22Rv1 (cell line): ENCODE measurements around the gene VSIR.

ENCODE experiments used
- H3K27ac ChIP-seq: fragments of 450-650 bp; 2 replicates; pipeline ENCODE4 v1.5.1; 2017
- ZFX ChIP-seq: fragments of 450-650 bp; IDR thresholded peaks from 2 replicates; pipeline ENCODE4 v1.6.1; 2017; ENCODE audit warnings: antibody characterized with exemption, borderline replicate concordance
- TF ChIP-seq, protein P1 (sequence below): fragments of 450-650 bp; IDR thresholded peaks from 2 replicates; pipeline ENCODE4 v1.5.1; 2017; ENCODE audit warnings: mild to moderate bottlenecking

Gene VSIR

GRCh38 chr10:71767420-71768035, 5.8 kb downstream of the VSIR start:
- TF ChIP-seq ZFX = no peak
- TF ChIP-seq, protein P1, sequence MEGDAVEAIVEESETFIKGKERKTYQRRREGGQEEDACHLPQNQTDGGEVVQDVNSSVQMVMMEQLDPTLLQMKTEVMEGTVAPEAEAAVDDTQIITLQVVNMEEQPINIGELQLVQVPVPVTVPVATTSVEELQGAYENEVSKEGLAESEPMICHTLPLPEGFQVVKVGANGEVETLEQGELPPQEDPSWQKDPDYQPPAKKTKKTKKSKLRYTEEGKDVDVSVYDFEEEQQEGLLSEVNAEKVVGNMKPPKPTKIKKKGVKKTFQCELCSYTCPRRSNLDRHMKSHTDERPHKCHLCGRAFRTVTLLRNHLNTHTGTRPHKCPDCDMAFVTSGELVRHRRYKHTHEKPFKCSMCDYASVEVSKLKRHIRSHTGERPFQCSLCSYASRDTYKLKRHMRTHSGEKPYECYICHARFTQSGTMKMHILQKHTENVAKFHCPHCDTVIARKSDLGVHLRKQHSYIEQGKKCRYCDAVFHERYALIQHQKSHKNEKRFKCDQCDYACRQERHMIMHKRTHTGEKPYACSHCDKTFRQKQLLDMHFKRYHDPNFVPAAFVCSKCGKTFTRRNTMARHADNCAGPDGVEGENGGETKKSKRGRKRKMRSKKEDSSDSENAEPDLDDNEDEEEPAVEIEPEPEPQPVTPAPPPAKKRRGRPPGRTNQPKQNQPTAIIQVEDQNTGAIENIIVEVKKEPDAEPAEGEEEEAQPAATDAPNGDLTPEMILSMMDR = no peak
- H3K27ac ChIP-seq = no peak overlapping the region

DNA sequence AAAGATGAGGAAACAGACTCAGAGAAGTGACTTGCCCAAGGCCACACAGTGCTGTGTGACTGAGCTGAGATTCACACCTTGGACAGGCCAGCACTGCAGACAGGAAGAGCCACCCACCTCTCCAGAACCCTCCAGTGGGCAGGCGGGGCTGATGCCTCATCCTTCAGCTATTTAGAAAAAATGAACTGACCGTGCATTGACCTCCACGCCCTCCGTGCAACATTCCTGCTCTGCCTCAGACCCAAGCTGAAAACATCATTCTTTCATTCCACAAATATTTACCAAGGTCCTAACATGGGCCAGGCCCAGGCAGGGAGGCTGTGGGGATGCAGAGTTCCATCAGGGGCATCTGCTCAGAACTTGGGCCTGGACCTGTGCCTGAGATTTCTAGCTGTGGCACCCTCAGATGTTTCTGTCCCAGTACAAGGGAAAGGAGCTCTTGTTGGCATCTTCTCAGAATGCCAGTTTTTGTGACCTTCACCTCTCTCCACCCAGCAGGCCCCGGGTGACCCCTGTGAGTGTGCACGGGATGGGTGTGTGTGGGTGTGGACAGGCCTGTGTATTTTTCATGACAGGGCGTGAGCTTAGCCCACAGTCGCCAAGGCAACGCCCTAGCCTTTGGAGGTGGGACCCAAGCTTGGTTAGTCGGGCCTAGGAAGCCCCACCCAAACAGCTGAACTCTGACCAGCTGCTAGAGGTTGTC, 6.5 kb downstream of the VSIR start:
- H3K27ac ChIP-seq = no peak overlapping the region
- no peak for TF ChIP-seq ZFX
- TF ChIP-seq, protein P1 = no peak

DNA sequence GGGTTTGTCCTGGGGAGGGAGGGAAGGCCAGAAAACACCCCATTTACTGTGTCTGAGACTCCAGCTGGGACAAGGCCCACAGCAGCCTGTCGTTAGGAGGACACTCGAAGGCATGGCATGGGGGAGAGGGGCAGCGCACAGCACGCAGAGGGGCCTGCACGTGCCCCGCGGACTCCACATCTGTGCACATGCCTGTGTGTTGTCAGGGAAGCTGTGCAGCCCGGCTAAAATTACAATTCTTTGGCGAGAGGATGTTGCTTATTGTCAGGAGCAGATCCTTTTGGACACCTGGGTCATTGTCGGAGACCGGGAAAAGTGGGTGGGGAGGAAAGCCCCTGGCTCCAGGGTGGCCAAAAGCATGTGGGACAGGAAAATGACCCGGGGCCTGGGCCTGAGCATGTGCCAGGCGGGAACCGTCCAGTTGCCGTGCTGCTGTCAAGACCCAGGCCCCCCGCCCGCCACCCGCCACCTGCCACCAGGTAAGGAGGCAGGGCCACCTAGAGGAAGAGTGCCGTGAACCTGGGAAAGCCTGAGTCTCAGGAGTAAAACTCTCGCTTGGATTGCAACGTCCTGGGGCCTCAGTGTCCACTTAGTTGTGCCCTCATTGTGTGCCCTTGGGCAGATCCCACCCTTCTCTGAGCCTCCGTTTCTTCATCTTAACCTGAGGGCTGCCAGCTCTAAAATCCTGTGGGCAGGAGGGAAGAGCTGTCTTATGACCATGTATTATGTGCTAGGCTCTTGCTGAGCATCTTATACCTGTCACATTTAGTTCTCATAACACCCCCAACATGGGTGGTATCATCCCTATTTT, 7.2 kb downstream of the VSIR start:
- no peak overlapping the region for H3K27ac ChIP-seq
- TF ChIP-seq, protein P1 = no peak
- no peak for TF ChIP-seq ZFX

DNA sequence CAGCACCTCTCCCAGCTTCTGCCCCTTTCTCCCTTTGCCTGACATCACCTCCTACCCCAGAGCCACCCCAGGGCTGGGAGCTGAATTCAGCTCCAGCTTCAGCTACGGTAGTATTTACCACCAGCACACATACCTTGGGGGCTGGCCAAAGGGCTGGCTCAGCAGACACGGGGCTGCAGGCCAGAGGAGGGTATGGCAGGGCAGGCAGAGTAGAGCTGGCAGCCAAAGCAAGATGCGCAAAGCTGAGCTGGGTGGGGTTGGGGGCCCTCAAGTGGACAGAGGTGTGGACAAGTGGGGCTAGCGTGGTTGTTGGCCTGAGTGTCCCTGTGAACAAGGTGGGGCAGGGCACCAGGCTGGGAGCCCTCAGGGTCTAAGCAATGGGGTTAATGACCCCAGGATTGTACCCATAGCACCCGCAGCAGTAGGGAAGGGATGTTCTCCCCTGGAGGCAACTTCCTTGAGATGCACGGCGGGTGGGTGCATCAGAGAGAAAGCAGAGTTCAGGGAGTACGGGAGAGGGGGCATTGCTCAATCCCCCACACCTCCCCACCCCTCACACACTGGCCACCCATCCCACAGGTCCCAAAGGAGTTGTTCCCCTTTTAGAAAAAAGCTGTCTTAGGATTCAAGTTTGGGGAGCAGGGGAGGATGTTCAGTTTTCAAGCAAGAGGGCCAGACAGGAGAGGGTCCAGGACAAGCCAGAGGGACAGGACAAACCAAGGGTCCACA, 8.0 kb downstream of the VSIR start:
- no peak overlapping the region for H3K27ac ChIP-seq
- no peak for TF ChIP-seq ZFX
- TF ChIP-seq, protein P1 = no peak

- TF ChIP-seq, protein P1 = no peak
- no peak for TF ChIP-seq ZFX
- H3K27ac ChIP-seq = no peak overlapping the region
Measured at GRCh38 chr10:71763352-71764127, 9.8 kb downstream of the VSIR start.

DNA sequence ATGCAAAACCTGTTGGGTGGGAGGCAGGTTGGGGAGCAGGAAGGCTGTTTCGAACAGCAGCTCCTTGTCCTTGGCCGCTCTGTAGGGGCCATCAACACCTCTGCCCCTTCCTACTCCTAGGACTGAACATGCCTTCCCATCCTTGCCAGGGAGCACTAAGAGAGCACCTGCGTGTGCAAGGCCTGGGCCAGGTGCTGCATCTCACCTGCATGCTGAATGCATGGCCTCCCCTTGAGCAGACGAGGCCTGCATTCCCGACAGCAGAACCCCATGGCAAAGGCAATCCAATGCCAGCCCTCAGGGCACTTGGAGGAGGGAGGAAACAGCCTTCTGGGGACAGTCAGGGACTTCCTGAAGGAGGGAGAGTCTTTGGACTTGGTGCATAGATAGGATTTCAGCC, 11.0 kb downstream of the VSIR start:
- no peak overlapping the region for H3K27ac ChIP-seq
- TF ChIP-seq, protein P1 = no peak
- TF ChIP-seq ZFX = no peak
